Adrenal gland (tissue), 5 donors: Measurements from ENCODE around the gene E4F1.

Experiments
- CTCF ChIP-seq, 6 experiments: fragments of 450-650 bp in 4 of 6; fragments of 200-600 bp in 2 of 6; sonication (generic) in 1 of 6; IDR thresholded peaks; 1 replicate in 5 of 6; 2 replicates in 1 of 6; pipeline versions ENCODE4 v1.5.1 to v1.8.0; 2016 to 2021; ENCODE audit warnings: antibody characterized with exemption in 6 of 6, mild to moderate bottlenecking in 2 of 6, moderate library complexity in 1 of 6
- POLR2A ChIP-seq, 2 donors: fragments of 450-650 bp; IDR thresholded peaks; one replicate each; pipeline ENCODE4 v1.6.1; 2017; ENCODE audit warnings: antibody characterized with exemption in 2 of 2, mild to moderate bottlenecking in 2 of 2, moderate library complexity in 1 of 2
- donor health status: DM: no; HTN: no; CAD: no.

GRCh38 chr16:2270588-2271470 lies 47.4 kb downstream of the E4F1 start:
- no peak for TF ChIP-seq POLR2A (IDR thresholded peaks at IDR 0.05)
- no peak for TF ChIP-seq CTCF (IDR thresholded peaks at IDR 0.05)
